Neural crest cell (in vitro differentiated cells): ENCODE measurements around the gene ZDHHC7. TPM values are rescaled to one million over a fixed set of nuclear protein-coding genes. Genes with fewer than 3 reads are reported as not detected.

Source experiments
- DNase-seq: peaks from one replicate; pipeline ENCODE4 v3.0.0; 2021; ENCODE audit warnings: low read depth, mixed read lengths, low spot score
- H3K27ac Mint-ChIP-seq: one replicate; pipeline ENCODE4 v1.8.0; 2021; ENCODE audit warnings: mild to moderate bottlenecking, mixed read lengths; ENCODE audit not compliant: unreplicated experiment
- H3K27me3 Mint-ChIP-seq: 2 replicates; pipeline ENCODE4 v1.8.0; 2021; ENCODE audit warnings: low read depth, mild to moderate bottlenecking, mixed read lengths
- H3K36me3 Mint-ChIP-seq: 2 replicates; pipeline ENCODE4 v1.8.0; 2021; ENCODE audit warnings: low read depth, mild to moderate bottlenecking, mixed read lengths
- H3K4me1 Mint-ChIP-seq: 2 replicates; pipeline ENCODE4 v1.8.0; 2021; ENCODE audit warnings: mixed read lengths
- H3K4me3 Mint-ChIP-seq: one replicate; pipeline ENCODE4 v1.8.0; 2021; ENCODE audit warnings: mild to moderate bottlenecking, mixed read lengths
- H3K9me3 Mint-ChIP-seq: 2 replicates; pipeline ENCODE4 v1.8.0; 2021; ENCODE audit warnings: mixed read lengths
- CTCF ChIP-seq: fragments of 200-600 bp; sonication (generic); conservative IDR thresholded peaks from 2 replicates; pipeline ENCODE4 v1.5.0; 2021; ENCODE audit warnings: antibody characterized with exemption, mild to moderate bottlenecking
- total RNA-seq: library from RNA; stranded (reverse); gene quantifications from 2 replicates; pipeline ENCODE4 v1.2.1, GENCODE V29; 2021

Gene ZDHHC7
- total RNA-seq, 1 donor from 2014 or later = 40.0 TPM

DNA sequence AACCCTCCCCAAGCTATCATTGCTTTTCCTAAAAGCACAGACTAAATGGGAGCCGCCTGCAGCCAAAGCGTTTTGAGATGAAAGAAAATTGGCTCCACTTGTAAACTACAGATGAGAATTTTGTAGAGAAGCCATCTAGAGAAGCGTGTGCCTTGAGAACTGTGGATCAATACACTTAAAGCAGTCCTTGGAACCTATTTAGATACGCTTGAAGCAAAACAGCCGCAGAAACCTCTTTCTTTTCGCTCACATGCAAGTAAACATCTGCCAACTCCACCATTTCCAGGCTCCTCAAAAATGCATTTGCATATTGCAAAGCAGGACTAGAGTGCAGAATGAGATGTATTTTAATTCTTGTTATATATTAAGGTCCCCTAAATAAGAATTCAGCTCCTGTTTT is 29.4 kb upstream of the ZDHHC7 start:
- Mint-ChIP-seq H3K4me3 (no peak overlapping the region), H3K9me3 (no peaks in the 10 kb centered on the region), H3K27me3 (no peaks in the 10 kb centered on the region), H3K4me1 (peaks cover 20% of the 10 kb centered on the region), H3K36me3 (no peaks in the 10 kb centered on the region), H3K27ac (peak overlapping the region; percentile 57)
- no peak for TF ChIP-seq CTCF
- no peak for DNase-seq

- no peak for TF ChIP-seq CTCF
- H3K4me1 Mint-ChIP-seq = peaks cover 26% of the 10 kb centered on the region
- no peak for DNase-seq
- H3K27me3 Mint-ChIP-seq = no peaks in the 10 kb centered on the region
- H3K27ac Mint-ChIP-seq = no peak overlapping the region
- no peaks in the 10 kb centered on the region for H3K9me3 Mint-ChIP-seq
- H3K36me3 Mint-ChIP-seq = no peaks in the 10 kb centered on the region
- H3K4me3 Mint-ChIP-seq = no peak overlapping the region
These were observed 26.4 kb upstream of the ZDHHC7 start for GRCh38 chr16:85037721-85038120.

- Mint-ChIP-seq H3K27me3 (no peaks in the 10 kb centered on the region), H3K4me3 (no peak overlapping the region), H3K9me3 (no peaks in the 10 kb centered on the region), H3K27ac (peak overlapping the region; percentile 20), H3K4me1 (peaks cover 21% of the 10 kb centered on the region), H3K36me3 (no peaks in the 10 kb centered on the region)
- TF ChIP-seq CTCF = no peak
- no peak for DNase-seq
These were observed 25.7 kb upstream of the ZDHHC7 start for GRCh38 chr16:85037050-85037410.

- no peak for TF ChIP-seq CTCF
- H3K27ac Mint-ChIP-seq = no peak overlapping the region
These were observed 25.1 kb upstream of the ZDHHC7 start for GRCh38 chr16:85036236-85037049.

DNA sequence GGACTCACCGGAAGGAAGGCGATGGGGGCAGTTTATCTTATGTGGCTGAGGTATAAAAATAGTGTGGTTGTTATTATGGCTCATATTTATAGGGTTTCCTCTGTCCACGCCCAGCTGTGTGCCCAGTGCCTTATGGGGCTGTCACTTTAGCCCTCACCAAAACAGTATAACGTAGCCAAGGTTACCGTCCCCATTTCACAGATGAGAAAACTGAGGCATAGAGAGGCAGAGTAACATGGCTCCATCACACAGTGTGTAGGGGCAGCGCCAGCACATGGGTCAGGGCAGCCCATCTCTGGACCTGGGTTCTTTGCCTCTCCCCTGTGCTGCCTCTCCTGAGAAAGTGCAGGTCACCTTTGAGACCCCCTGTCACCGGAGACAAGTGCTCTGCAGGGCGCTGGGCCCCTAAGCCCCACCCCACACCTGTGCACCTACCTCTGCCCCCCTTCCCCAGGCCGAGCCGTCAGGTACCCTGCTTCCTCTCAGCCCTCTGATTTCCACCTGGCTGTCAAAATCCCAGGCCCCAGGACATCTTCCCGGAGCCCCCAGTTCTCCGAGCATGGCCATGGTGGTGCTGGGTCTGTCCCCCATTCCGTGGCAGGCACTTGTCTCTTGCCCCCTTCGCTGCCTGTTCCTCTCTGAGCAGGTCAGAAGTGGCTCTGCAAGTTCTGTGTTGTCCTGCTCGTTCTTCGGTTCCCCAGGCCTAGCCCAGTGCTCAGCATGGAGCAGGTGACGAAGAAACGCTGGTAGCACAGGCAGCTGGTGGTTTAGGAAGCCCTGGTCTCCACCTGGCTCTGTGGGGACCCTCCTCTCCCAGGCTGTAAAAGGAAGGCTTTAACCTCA is 23.5 kb upstream of the ZDHHC7 start:
- H3K4me1 Mint-ChIP-seq = peaks cover 10% of the 10 kb centered on the region
- H3K36me3 Mint-ChIP-seq = no peaks in the 10 kb centered on the region
- TF ChIP-seq CTCF = no peak
- H3K9me3 Mint-ChIP-seq = no peaks in the 10 kb centered on the region
- H3K27ac Mint-ChIP-seq = peak overlapping the region; percentile 87
- no peak for DNase-seq
- no peak overlapping the region for H3K4me3 Mint-ChIP-seq
- H3K27me3 Mint-ChIP-seq = peaks cover 6% of the 10 kb centered on the region

More at GRCh38 chr16:85036236-85037049, 25.1 kb upstream of the ZDHHC7 start:
- Mint-ChIP-seq H3K9me3 (no peaks in the 10 kb centered on the region), H3K27me3 (no peaks in the 10 kb centered on the region), H3K36me3 (no peaks in the 10 kb centered on the region), H3K4me1 (peaks cover 15% of the 10 kb centered on the region), H3K4me3 (no peak overlapping the region)
- DNase-seq = no peak
